Large intestine (tissue), 3 donors: ENCODE data around the gene P3H1. TPM values are rescaled to one million over a fixed set of nuclear protein-coding genes. Genes with fewer than 3 reads are reported as not detected.
"Not testable (repeated sequence)": the region's sequence is repeated elsewhere in the genome, so short reads cannot be mapped to it uniquely, and the experiment has no call there.

Source experiments
- DNase-seq, 2 donors: peaks; one replicate each; pipeline versions ENCODE4 v3.0.0 to v3.0.0-alpha.2; 2013
- H3K27ac ChIP-seq: one replicate; pipeline ENCODE4 v1.5.1; 2013; ENCODE audit warnings: low read length
- H3K27me3 ChIP-seq: 2 replicates; pipeline ENCODE4 v1.6.1; 2013; ENCODE audit warnings: low read length; ENCODE audit not compliant: control insufficient read depth, insufficient read depth
- H3K36me3 ChIP-seq: 2 replicates; pipeline ENCODE4 v1.6.1; 2013; ENCODE audit warnings: low read length; ENCODE audit not compliant: control insufficient read depth, insufficient read depth
- H3K4me1 ChIP-seq: one replicate; pipeline ENCODE4 v1.6.1; 2013; ENCODE audit warnings: low read length; ENCODE audit not compliant: control insufficient read depth, insufficient read depth
- H3K4me3 ChIP-seq: one replicate; pipeline ENCODE4 v1.5.1; 2013; ENCODE audit warnings: low read length
- H3K9me3 ChIP-seq: one replicate; pipeline ENCODE4 v1.6.1; 2013; ENCODE audit warnings: mild to moderate bottlenecking, low read depth, low read length, moderate library complexity; ENCODE audit not compliant: control insufficient read depth
- WGBS: methylation state at CpG from one replicate; pipeline ENCODE4 v1.1.5; 2013; ENCODE audit warnings: low lambda C conversion rate; ENCODE audit not compliant: insufficient coverage; 5-methylcytosine and 5-hydroxymethylcytosine counted together
- polyA plus RNA-seq: library from polyadenylated mRNA; unstranded; fragments of 120-200 nt; gene quantifications from one replicate; pipeline ENCODE4 v1.2.1, GENCODE V29; 2013

The P3H1 gene
- polyA plus RNA-seq, 1 donor: 23.2 TPM

DNA sequence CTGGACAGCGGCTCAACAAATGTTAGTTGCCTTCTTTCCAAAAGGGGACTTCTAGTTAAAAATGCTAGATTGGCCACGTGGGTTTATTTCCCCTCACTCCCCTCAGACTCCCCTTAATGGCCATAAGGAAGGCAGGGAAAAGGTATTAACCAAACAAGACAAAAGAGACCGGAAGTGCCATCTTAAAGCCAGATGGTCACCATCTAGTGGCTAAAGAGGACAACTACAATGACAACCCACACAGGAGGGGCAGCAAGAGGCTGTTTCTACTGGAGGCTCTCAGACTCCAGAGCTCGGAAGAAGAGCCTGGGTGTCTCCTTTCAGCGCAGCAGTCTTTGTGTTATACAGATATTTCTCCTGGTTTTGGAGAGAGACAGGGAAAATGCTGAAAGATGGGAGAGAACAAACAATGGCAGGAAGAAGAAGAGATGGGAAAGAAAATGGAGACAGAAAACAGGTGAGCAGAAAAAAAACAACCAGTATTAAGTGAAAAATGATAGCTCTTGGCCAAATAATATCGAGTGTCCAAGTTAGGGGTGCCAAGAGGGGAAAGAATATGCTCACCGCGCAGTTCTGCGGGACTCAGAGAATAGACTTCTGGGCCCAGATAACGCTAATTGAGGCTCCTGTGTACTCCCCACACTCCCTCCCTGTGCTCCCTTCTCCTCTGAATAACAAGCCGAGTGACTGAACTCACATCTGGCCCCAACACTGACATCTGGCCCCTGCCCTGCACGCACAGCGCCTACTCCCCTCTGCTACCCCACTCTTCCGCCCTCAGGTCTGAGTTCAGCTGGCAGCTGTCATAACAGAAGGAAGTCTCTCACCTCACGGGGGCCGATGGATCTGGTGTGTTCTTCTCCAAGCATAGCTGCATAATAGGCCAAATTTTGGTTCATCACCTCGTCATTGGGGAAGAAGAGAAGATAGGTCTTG, 9.6 kb downstream of the P3H1 start:
- peaks cover 51% of the 10 kb centered on the region for H3K36me3 ChIP-seq
- H3K27ac ChIP-seq: no peak overlapping the region
- H3K27me3 ChIP-seq: no peaks in the 10 kb centered on the region
- peak; percentile 38 to 43 for DNase-seq
- no peaks in the 10 kb centered on the region for H3K9me3 ChIP-seq
- no peaks in the 10 kb centered on the region for H3K4me1 ChIP-seq
- 71% methylated on average over 2 of the region's 17 CpGs for WGBS
- H3K4me3 ChIP-seq: no peak overlapping the region

DNA sequence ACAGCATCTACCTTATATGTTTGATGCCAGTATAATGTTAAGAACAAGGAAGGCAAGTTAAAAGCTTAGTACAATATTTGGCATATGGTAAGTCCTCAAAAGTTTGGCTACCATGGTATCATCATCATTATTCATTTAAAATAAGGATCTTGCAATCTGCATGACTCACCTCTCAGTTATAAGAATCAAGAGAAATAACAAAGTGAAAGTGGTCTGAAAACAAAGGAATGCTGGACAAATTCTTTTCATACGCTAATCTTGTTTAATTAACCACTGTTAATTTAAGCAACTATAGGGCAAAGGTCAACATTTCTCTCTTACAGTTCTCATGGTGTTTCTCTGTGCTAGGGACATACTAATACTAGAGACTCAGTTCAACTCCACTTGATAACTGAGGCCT, 13.8 kb downstream of the P3H1 start:
- Histone ChIP-seq H3K4me3 (no peak overlapping the region), H3K9me3 (no peaks in the 10 kb centered on the region), H3K36me3 (peaks cover 63% of the 10 kb centered on the region), H3K4me1 (no peaks in the 10 kb centered on the region), H3K27ac (no peak overlapping the region), H3K27me3 (no peaks in the 10 kb centered on the region)
- DNase-seq: no peak
- 78% methylated on average over 1 of the region's 1 CpG for WGBS

DNA sequence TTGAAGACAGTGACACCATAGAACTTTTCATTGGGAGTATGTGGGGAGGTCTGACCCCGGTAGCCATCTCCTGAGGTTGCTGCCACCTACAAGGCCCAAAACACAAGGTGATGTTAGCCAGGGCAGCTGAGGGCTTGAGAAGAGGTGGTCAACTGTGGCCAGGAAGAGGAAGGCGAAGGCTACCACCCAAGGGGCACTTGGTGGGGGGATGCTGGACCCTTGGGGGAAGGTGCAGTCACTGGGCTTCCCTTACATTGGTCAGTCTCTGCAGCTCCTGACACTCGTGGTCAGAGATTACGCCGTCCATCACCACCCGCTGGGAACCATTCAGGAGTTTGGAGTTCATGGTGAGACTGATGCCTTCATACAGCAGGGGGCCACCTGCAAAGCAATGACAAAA, 14.5 kb downstream of the P3H1 start:
- Histone ChIP-seq H3K27me3 (no peaks in the 10 kb centered on the region), H3K9me3 (no peaks in the 10 kb centered on the region), H3K27ac (no peak overlapping the region), H3K4me3 (no peak overlapping the region), H3K4me1 (no peaks in the 10 kb centered on the region), H3K36me3 (peaks cover 59% of the 10 kb centered on the region)
- no CpG with 5 or more reads among the region's 6 CpGs for WGBS
- DNase-seq: no peak

DNA sequence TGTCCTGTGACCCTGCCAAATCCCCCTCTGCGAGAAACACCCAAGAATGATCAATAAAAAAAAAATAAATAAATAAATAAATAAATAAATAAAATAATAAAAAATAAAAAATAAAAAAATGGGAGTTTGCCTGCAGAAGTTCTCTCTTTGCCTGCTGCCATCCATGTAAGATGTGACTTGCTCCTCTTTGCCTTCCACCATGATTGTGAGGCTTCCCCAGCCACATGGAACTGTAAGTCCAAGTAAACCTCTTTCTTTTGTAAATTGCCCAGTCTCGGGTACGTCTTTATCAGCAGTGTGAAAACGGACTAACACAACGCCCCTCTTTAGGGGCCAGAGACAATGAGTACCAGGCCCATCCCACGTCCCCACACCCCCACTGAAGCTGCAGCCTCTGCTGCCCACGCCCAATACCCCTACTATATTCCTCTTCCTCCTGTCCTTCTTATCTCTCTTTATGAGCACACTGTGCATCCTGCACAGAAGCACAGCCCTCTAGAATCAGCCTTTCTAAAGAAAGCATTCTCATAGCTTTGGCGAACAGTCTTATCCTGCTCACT, 15.2 kb downstream of the P3H1 start:
- H3K27ac ChIP-seq, H3K27me3 ChIP-seq, DNase-seq, H3K9me3 ChIP-seq, H3K4me3 ChIP-seq, H3K4me1 ChIP-seq: not testable (repeated sequence)
- WGBS: no CpG with 5 or more reads among the region's 8 CpGs
- H3K36me3 ChIP-seq: peaks cover 63% of the 10 kb centered on the region

DNA sequence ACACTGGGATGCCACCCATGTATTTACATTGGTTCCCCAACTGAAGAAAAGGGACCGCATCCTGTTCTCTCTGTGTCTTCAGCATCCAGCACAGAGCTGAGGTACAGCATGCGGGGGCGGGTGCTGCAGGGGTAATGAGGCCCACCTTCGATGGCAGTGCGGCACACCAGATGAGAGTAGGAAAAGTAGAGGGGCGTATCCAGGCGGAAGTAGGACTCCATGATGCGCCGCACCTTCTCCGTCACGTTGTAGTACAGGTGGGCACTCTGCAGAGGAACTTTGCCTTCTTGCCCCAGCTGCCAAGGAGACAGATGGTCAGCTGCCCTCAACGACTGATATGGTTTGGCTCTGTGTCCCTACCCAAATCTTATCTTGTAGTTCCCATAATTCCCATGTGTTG, 16.8 kb downstream of the P3H1 start:
- H3K4me1 ChIP-seq: no peaks in the 10 kb centered on the region
- H3K36me3 ChIP-seq: peaks cover 54% of the 10 kb centered on the region
- WGBS: no CpG with 5 or more reads among the region's 12 CpGs
- DNase-seq: no peak
- H3K9me3 ChIP-seq: no peaks in the 10 kb centered on the region
- no peak overlapping the region for H3K27ac ChIP-seq
- no peak overlapping the region for H3K4me3 ChIP-seq
- H3K27me3 ChIP-seq: no peaks in the 10 kb centered on the region

DNA sequence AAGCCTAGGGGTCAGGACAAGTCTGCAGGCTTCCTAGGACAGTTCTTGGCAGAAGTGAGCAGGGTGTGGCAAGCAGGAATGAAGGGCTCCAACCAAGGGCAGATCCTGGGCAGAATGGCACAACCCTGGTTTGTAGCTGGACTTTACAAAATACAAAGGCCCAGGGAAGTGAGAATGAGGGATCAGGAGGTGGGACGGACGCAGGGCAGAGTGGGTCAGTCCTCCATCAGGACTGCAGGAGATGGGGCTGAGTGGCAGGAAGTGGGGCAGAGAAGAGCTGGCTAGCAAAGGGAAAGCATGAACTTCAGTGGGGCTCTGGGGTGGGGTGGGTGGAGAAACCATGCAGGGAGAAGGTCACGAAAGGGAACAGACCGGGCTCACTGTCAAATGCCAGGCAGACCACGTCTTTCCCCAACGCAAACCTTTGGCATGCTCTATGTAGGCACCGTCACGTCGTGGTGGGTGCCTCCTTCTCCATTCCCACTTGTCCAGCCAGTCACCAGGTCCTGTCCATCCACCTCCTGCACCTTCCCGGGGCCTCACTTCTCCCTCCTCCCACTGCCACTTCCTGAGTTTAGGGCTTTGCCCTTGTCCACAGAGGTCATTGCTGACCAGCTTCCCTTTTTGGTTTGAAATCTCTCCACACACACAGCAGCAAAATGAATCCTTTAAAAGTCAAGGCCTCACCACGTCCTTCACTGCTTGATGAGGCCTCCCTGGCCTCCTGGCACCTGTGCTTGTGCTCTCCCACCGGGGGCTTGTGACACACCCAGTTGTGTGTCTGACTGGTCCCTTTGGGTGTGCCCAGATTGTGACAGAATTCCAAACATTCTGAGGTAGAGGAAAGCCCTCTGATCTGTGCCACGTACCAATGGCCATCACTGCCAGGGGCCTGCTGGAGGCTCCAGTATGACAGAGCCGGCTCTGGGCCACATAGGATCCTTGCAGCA, 18.1 kb downstream of the P3H1 start:
- no peak overlapping the region for H3K4me3 ChIP-seq

DNA sequence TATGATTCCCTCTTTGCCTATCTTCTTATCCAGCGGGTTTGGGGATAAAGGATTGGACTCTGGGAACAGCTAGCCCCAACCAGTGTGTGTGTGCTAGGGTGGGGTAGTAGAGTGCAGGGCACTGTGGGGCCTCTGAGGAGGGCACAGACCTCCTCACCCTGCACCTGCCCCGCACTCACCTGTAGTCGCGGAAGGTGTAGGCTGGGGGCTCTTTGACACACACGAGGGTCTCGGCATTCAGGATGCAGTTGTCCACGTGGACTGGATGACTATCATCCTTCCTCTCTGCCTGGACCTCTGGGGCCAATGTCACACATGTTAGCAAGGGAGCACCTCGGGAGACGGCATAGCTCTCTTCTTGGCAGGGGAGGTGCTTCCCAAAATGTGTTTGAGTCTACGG, 18.8 kb downstream of the P3H1 start:
- Histone ChIP-seq H3K9me3 (no peaks in the 10 kb centered on the region), H3K27me3 (no peaks in the 10 kb centered on the region), H3K4me3 (no peak overlapping the region), H3K27ac (no peak overlapping the region), H3K36me3 (peaks cover 40% of the 10 kb centered on the region), H3K4me1 (no peaks in the 10 kb centered on the region)
- no CpG with 5 or more reads among the region's 10 CpGs for WGBS
- no peak for DNase-seq

More for the DNA sequence above, 18.1 kb downstream of the P3H1 start:
- H3K36me3 ChIP-seq: peaks cover 42% of the 10 kb centered on the region
- no peak for DNase-seq
- 100% methylated on average over 1 of the region's 14 CpGs for WGBS
- no peaks in the 10 kb centered on the region for H3K4me1 ChIP-seq
- H3K9me3 ChIP-seq: no peaks in the 10 kb centered on the region
- H3K27ac ChIP-seq: no peak overlapping the region
- no peaks in the 10 kb centered on the region for H3K27me3 ChIP-seq

DNA sequence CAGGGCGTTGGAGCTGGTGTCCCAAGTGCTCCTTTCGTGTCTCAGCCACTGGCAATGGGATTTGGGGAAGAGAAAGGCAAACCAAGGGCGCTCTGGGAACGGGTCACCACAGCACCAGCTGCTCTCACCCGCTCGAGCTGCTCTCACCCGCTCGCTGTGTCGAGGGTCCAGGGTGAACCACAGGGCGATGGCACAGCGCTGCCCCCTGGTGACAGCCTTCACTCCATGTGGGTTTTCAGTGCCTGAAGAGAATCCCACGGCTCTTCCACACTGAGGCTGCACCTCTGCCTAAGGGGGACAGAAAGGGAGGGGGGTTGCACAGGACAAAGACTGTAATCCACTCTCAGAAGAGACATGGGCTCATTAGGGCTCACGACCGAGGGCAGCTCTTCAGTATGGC, 19.7 kb downstream of the P3H1 start:
- DNase-seq: peak; percentile 29 to 45
- no peaks in the 10 kb centered on the region for H3K4me1 ChIP-seq
- no peak overlapping the region for H3K27ac ChIP-seq
- WGBS: no CpG with 5 or more reads among the region's 14 CpGs
- H3K36me3 ChIP-seq: peaks cover 32% of the 10 kb centered on the region
- H3K9me3 ChIP-seq: no peaks in the 10 kb centered on the region
- no peak overlapping the region for H3K4me3 ChIP-seq
- H3K27me3 ChIP-seq: no peaks in the 10 kb centered on the region

DNA sequence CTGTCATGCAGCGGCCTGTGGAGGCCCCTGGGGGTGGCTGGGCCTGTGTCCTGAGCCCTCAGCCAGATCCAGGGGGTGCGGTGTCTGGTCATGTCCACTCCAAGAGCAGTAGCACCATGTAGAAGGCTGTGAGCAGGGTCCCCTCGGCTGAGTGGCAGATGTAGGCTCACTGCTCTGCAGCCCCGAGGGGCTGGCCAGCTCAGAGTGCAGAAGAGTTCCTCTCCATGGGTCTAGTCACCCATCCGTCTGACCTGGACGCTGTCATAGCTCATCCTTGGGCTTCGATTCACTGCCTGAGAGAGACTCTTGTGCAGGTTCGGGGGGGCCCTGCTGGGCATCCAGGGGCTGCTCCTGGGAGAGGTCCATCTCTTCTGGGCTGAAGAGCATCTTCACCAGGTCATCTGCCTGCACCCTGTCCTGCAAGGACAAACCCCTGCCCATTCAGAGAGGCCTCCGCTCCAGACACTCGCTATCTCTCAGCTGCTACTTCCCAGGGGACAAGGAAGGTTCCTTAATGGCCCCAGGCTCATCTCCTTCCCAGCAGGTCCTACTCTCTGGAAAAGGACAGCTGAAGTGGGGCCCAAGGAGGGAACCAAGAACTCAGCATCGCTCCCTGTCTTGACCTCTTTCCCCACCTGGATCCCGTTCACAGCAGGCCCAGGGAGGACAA, 20.3 kb downstream of the P3H1 start:
- Histone ChIP-seq H3K4me3 (no peak overlapping the region), H3K36me3 (peaks cover 27% of the 10 kb centered on the region), H3K4me1 (no peaks in the 10 kb centered on the region), H3K27me3 (no peaks in the 10 kb centered on the region), H3K9me3 (no peaks in the 10 kb centered on the region), H3K27ac (no peak overlapping the region)
- WGBS: no CpG with 5 or more reads among the region's 12 CpGs
- no peak for DNase-seq

DNA sequence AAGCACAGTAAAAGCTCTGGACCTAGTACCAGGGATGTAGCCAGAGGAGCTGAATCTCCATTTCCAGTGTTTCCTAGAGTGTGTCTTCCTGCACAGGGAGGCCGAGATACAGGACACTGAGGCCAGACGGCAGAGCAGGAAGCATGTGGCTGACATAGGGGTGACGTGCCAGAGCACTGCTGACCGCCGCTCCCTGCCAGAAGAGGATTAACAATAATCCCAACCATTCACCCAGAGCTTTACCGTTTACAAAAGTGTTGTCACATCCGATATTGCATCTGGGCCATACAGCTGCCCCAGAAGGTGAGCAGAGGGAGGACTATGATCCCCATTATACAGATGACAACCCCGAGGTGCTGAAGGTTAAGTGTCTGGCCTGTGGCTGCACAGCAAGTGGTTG, 21.0 kb downstream of the P3H1 start:
- Histone ChIP-seq H3K4me1 (peaks cover under 1% of the 10 kb centered on the region), H3K9me3 (no peaks in the 10 kb centered on the region), H3K27ac (no peak overlapping the region), H3K36me3 (peaks cover 26% of the 10 kb centered on the region), H3K4me3 (no peak overlapping the region), H3K27me3 (no peaks in the 10 kb centered on the region)
- no CpG with 5 or more reads among the region's 8 CpGs for WGBS
- DNase-seq: no peak
